Measurements from ENCODE around the gene NCEH1. TPM values are rescaled to one million over a fixed set of nuclear protein-coding genes. Genes with fewer than 3 reads are reported as not detected.

The NCEH1 gene
- total RNA-seq, 1 donor from 2014 or later: 19.1 TPM

DNA sequence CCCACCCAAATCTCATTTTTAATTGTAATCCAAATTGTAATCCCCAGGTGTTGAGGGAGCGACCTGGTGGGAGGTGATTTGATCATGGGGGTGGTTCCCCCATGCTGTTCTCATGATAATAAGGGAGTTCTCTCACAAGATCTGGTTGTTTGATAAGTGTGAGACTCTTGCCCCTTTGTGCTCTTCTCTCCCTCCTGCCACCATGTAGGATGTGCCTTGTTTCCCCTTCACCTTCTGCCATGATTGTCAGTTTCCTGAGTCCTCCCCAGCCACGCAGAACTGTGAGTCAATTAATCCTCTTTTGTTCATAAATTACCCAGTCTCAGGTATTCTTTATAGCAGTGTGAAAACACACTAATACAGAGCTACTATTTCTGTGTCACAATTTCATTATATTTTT is 88.7 kb downstream of the NCEH1 start:
- Histone ChIP-seq H3K27ac (no peak overlapping the region), H3K9me3 (no peaks in the 10 kb centered on the region), H3K27me3 (no peaks in the 10 kb centered on the region), H3K4me3 (no peak overlapping the region), H3K4me1 (no peaks in the 10 kb centered on the region), H3K36me3 (no peaks in the 10 kb centered on the region)
- intact Hi-C loops (cut with DNase I): loop anchor here (5.0 kb wide), 1 partner anchor 130 kb away; the partner anchor contains the start of gene ECT2
- no peak for DNase-seq (ENCODE audit: low spot score in 2 of 2)
- TF ChIP-seq, protein P1, sequence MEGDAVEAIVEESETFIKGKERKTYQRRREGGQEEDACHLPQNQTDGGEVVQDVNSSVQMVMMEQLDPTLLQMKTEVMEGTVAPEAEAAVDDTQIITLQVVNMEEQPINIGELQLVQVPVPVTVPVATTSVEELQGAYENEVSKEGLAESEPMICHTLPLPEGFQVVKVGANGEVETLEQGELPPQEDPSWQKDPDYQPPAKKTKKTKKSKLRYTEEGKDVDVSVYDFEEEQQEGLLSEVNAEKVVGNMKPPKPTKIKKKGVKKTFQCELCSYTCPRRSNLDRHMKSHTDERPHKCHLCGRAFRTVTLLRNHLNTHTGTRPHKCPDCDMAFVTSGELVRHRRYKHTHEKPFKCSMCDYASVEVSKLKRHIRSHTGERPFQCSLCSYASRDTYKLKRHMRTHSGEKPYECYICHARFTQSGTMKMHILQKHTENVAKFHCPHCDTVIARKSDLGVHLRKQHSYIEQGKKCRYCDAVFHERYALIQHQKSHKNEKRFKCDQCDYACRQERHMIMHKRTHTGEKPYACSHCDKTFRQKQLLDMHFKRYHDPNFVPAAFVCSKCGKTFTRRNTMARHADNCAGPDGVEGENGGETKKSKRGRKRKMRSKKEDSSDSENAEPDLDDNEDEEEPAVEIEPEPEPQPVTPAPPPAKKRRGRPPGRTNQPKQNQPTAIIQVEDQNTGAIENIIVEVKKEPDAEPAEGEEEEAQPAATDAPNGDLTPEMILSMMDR (IDR thresholded peaks at IDR 0.05): no peak

DNA sequence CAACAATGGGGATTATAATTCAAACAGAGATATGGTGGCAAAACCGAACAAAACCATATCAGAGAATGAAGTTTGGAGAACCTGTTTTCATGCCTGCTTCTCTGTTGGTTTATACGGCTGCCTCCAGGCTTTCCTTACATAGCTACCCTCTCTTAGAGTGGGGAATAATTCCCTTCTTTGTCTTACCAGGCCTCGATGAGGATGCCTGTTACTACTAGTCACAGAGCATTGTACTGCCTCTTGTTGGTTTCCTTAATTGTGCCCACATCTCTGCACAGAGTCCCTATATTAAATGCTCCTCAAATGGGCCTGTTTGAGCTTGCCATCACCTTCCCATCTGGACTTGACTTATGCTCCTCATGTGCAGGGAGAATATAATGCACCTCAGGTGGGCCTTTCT is 92.9 kb downstream of the NCEH1 start:
- Histone ChIP-seq H3K36me3 (no peaks in the 10 kb centered on the region), H3K27ac (no peak overlapping the region), H3K27me3 (no peaks in the 10 kb centered on the region), H3K9me3 (no peaks in the 10 kb centered on the region), H3K4me3 (no peak overlapping the region), H3K4me1 (no peaks in the 10 kb centered on the region)
- intact Hi-C loops (cut with DNase I): no loop called here
- TF ChIP-seq, protein P1 (IDR thresholded peaks at IDR 0.05): no peak
- no peak for DNase-seq (ENCODE audit: low spot score in 2 of 2)

DNA sequence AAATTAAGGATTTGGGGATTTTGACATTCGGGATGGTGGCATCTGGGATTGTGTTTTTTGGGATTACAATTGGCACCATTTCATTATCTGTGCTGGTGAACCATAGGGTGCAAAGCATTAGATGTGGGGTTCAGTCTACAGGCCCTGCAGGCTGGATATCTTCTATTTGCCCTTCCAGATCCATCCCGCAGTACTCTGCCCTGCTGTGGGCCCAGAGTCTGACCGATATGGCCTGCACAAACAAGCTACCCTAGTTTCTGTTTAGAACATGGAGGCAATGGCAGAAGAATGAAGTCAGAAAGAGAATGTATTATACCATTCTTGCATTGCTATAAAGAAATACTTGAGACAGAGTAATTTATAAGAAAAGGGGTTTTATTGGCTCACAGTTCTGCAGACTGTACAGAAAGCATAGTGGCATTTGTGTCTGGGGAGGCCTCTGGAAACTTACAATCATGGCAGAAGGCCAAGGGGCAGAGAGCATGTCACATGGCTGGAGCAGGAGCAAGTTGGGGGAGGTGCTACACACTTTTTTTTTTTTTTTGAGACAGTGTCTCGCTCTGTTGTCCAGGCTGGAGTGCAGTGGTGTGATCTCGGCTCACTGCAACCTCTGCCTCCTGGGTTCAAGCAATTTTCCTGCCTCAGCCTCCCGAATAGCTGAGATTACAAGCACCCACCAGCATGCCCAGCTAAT is 93.7 kb downstream of the NCEH1 start:
- intact Hi-C loops (cut with DNase I): no loop called here
- Histone ChIP-seq H3K27me3 (no peaks in the 10 kb centered on the region), H3K4me1 (no peaks in the 10 kb centered on the region), H3K36me3 (no peaks in the 10 kb centered on the region), H3K9me3 (no peaks in the 10 kb centered on the region), H3K27ac (no peak overlapping the region), H3K4me3 (no peak overlapping the region)
- TF ChIP-seq, protein P1 (IDR thresholded peaks at IDR 0.05): no peak
- no peak for DNase-seq (ENCODE audit: low spot score in 2 of 2)

DNA sequence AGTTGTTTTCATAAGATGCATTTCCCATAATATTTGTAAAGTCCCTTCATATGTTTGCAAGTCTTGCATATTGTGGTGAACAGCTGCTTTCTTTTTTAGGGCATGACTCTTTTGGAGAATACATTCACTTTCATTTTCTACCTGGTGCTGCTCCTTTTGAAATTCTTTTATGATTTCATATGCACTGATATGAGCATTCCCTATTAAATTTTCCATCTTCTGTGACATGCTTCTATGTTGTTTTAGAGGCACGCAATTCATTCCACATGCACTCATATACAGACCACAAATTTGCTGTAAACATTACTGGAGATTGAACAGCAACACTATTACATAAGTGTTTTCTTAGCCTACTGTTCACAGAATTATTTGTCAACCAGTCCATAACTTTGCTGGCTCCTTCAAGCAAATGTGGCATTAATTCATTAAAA is 94.8 kb downstream of the NCEH1 start:
- no peaks in the 10 kb centered on the region for H3K36me3 ChIP-seq
- no peak overlapping the region for H3K4me3 ChIP-seq
- no peak overlapping the region for H3K27ac ChIP-seq
- no peak for DNase-seq (ENCODE audit: low spot score in 2 of 2)
- no peaks in the 10 kb centered on the region for H3K27me3 ChIP-seq
- TF ChIP-seq, protein P1 (IDR thresholded peaks at IDR 0.05): no peak
- no peaks in the 10 kb centered on the region for H3K4me1 ChIP-seq
- intact Hi-C loops (cut with DNase I): no loop called here
- no peaks in the 10 kb centered on the region for H3K9me3 ChIP-seq

DNA sequence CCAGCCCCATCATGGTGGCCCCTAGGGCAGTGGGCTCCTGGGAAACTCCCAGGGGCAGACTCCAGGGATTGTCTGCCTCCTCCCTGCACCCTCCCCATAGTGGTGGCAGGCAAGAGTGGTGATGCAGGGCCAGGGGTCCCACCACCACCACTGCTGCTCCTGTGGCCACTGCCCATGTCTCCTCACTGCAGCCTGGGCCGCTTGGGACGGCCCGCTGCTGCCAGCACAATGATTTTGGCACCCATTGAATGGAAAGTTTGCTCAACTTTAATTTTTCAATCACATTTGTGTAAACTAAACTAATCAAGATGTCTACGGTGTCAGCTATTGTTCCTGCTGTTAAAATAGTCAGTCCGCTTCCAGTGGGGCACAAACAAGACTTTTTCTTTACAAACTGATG is 95.6 kb downstream of the NCEH1 start:
- Histone ChIP-seq H3K27ac (no peak overlapping the region), H3K9me3 (no peaks in the 10 kb centered on the region), H3K36me3 (no peaks in the 10 kb centered on the region), H3K27me3 (no peaks in the 10 kb centered on the region), H3K4me1 (no peaks in the 10 kb centered on the region), H3K4me3 (no peak overlapping the region)
- TF ChIP-seq, protein P1 (IDR thresholded peaks at IDR 0.05): no peak
- DNase-seq (ENCODE audit: low spot score in 2 of 2): no peak
- intact Hi-C loops (cut with DNase I): no loop called here
